HG03342 (cell line): ENCODE results near the gene THBS1.

Experiments
- ATAC-seq: cut with Tn5 transposase; IDR thresholded peaks from one replicate; pipeline ENCODE4 v1.9.1; 2021; ENCODE audit warnings: mild to moderate bottlenecking, moderate library complexity; ENCODE audit not compliant: unreplicated experiment

THBS1 gene

GRCh38 chr15:39573844-39574243 is 7.0 kb upstream of the THBS1 start:
- ATAC-seq = no peak

DNA sequence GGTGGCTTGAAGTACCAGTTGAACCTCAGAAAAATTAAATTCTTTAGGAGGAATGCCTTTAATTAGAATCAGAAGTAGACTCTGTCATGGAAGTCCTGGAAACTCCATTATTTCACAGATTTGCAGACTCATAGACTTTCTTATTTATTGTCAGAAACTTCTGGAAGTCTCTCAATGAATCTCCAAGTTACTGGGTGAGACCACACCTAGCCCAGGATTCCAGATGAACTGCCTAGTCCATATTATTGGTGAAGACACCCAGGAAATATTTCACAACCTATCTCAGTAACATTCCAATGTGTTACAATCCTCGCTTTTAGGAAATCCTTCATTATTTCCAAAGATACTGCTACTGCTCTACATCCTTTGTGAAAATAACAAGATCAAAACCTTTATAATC is 6.5 kb upstream of the THBS1 start:
- ATAC-seq = no peak

- no peak for ATAC-seq
Measured at GRCh38 chr15:39575180-39575579, 5.7 kb upstream of the THBS1 start.

GRCh38 chr15:39578851-39579486 is 1.9 kb upstream of the THBS1 start:
- ATAC-seq = no peak

GRCh38 chr15:39579487-39580116 is 1.3 kb upstream of the THBS1 start:
- no peak for ATAC-seq

DNA sequence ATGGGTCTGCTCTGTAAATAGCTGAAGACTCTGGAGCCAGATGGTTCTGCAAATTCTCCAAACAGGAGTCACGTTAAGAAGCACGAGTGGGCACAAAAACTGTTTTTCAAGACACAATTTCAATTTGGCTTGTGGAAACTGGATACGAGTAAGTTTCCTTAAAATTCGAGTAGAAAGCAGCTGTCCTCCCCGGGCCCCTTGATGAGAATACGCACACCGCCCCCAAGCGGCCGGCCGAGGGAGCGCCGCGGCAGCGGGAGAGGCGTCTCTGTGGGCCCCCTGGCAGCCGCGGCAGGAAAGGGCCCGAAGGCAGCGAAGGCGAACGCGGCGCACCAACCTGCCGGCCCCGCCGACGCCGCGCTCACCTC is 778 bp upstream of the THBS1 start:
- ATAC-seq = peak; percentile 83

GRCh38 chr15:39581242-39581792 is 438 bp downstream of the THBS1 start:
- ATAC-seq = no peak

- no peak for ATAC-seq
Measured at GRCh38 chr15:39581793-39582285, 960 bp downstream of the THBS1 start.

DNA sequence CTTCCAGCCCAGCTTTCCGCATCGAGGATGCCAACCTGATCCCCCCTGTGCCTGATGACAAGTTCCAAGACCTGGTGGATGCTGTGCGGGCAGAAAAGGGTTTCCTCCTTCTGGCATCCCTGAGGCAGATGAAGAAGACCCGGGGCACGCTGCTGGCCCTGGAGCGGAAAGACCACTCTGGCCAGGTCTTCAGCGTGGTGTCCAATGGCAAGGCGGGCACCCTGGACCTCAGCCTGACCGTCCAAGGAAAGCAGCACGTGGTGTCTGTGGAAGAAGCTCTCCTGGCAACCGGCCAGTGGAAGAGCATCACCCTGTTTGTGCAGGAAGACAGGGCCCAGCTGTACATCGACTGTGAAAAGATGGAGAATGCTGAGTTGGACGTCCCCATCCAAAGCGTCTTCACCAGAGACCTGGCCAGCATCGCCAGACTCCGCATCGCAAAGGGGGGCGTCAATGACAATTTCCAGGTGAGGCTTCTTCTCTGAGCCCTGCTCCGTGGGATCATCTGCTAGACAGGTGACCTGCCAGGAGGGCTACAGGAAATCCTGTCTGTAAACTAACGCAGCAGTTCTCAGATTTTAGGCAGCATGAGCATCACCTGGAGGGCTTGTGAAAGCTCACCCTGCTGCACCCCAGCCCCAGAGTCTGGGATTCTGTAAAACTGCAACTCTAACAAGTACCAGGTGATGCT is 1.6 kb downstream of the THBS1 start:
- no peak for ATAC-seq

DNA sequence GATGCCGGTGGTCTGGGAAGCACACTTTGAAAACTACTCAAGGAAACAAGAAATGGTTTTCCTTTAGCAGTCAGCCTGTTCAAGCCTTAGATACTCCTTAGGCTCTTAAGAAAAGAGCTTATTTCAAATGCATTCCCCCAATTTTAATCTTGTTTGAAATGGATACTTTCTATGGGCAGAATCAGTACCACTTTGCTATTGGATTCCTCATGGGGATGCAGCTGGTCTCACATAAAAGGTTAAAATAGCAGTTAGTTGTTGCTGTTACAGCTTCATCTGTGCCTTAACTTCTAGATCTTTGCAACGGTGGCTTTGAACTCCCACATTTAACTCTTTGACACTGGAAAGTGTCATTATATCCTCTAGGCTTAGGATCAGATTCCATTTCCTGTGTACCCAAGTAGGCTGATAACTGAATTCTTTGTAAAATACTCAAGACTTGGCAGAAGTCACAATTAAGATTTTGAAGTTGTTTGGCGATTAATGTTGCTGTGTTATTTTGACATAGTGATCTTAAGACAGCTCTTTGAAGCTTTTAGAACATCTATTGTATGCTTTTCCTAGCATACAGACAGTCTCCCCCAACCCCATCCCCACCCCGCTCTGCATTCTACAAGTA is 2.2 kb downstream of the THBS1 start:
- ATAC-seq = no peak

GRCh38 chr15:39583596-39584265 is 2.9 kb downstream of the THBS1 start:
- ATAC-seq = no peak

DNA sequence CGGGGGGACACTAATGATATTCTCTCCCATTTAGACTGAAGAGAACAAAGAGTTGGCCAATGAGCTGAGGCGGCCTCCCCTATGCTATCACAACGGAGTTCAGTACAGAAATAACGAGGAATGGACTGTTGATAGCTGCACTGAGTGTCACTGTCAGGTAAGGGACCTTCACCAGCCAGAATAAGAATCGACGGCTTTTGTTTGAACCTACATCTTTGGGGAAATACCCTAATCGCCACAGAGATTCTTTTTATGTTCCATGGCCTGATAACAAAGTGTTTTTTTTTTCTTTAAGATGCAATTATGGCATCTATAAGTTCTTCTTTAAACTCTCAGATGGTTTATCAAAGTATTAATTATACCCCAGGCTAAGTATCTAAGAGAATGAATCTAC is 3.4 kb downstream of the THBS1 start:
- ATAC-seq = no peak

GRCh38 chr15:39584662-39585388 is 3.9 kb downstream of the THBS1 start:
- no peak for ATAC-seq

DNA sequence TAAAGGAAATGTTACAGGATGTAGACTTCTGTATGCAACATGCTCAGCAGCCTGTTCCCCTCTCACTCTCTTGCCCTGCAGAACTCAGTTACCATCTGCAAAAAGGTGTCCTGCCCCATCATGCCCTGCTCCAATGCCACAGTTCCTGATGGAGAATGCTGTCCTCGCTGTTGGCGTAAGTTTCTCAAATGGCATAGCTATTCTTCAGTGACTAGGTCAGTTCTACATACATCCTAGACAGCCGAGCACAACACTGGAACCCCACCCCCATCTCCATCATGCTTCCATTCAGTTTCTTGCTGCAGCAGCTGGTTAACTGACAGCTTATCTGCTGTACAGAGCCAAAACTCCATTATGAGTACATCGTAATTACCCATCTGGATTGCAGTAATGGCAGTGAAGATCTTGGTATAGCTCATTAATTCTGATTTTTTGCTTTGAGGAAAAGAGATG is 4.5 kb downstream of the THBS1 start:
- no peak for ATAC-seq

DNA sequence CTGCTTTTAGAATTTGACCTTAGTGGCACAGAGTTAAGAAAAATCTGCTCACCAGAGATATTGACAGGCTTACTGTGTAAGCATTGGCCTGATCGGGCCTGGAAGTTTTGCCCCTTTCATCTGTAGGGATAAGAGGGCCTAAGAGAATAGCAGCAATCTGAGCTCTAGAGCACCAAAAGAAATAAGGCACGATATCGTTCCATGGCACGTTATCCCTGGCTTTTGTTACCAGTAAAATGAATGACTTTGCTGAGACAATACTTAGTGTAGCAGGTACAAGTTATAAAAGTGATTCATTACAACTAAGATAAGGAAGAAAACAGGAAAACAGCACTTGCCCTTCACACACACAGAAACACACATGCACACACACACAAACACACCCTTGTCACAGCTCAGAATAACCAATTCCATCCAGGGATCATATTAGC is 5.0 kb downstream of the THBS1 start:
- ATAC-seq = no peak

DNA sequence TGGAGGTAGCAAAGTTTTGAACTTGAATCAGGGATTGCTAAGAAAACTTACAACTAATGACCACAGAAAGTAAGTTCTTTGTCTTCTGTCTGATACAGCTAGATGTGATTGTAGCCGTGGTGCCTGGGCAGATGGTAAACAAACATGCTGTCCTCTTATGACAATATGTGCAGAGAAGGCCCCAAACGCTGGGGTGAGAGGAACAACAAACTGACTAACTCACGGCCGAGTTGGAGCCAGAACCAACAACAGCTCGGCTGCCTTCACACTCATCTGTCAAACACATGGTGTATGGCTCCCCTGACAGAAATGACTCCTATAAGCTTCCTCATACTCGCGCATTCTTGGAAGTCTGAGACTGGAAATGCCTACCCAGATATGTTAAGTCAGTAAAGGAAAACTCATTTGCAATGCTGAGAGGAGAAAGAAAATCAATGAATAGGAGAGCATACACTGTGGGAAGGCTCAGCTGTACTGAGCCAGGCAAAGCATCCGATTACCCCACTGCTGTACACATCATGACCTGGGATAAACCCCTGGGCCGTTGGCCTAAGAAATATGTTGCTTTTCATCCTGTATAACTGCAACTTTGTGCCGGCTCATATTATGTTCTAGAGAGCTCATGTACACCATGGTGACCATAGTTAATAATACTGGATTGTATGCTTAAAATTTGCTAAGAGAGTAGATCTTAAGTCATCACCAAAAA is 5.7 kb downstream of the THBS1 start:
- no peak for ATAC-seq

- ATAC-seq = no peak
Measured at GRCh38 chr15:39587096-39587721, 6.3 kb downstream of the THBS1 start.

- ATAC-seq = no peak
Measured at GRCh38 chr15:39587731-39588530, 7.1 kb downstream of the THBS1 start.
